GM10266 (cell line): ENCODE results near the gene RBKS.

Source experiments
- DNase-seq: peaks from one replicate; pipeline ENCODE4 v3.0.0; 2012; ENCODE audit errors: extremely low spot score
- TF ChIP-seq, protein P1 (sequence below): IDR thresholded peaks from 2 replicates; pipeline ENCODE4 v1.5.1; 2012; ENCODE audit warnings: mild to moderate bottlenecking, low read depth; ENCODE audit not compliant: control insufficient read depth, insufficient read depth; ENCODE audit errors: missing control alignments

Gene RBKS

GRCh38 chr2:27802547-27802946, 87.6 kb downstream of the RBKS start:
- no peak for DNase-seq
- TF ChIP-seq, protein P1, sequence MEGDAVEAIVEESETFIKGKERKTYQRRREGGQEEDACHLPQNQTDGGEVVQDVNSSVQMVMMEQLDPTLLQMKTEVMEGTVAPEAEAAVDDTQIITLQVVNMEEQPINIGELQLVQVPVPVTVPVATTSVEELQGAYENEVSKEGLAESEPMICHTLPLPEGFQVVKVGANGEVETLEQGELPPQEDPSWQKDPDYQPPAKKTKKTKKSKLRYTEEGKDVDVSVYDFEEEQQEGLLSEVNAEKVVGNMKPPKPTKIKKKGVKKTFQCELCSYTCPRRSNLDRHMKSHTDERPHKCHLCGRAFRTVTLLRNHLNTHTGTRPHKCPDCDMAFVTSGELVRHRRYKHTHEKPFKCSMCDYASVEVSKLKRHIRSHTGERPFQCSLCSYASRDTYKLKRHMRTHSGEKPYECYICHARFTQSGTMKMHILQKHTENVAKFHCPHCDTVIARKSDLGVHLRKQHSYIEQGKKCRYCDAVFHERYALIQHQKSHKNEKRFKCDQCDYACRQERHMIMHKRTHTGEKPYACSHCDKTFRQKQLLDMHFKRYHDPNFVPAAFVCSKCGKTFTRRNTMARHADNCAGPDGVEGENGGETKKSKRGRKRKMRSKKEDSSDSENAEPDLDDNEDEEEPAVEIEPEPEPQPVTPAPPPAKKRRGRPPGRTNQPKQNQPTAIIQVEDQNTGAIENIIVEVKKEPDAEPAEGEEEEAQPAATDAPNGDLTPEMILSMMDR, result no peak

DNA sequence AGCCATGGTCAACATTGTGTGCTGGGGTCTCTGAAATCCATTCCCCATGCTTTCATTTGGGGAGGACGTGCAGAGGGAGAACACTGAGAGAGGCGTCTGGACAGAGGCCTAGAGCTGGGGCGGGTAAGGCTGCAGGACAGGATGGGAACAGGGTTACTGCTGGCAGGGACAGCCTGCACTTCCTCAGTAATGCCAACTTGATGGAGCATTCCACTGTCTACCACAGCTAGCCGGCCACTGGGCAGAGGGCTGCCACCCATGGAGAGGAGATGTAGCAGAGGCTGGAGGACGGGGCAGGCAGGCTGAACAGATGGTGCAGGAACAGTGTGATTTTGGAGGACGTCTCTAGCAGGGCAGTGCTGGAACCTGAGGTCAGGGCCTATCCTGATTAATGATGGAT, 89.3 kb downstream of the RBKS start:
- no peak for DNase-seq
- TF ChIP-seq, protein P1, result no peak

- DNase-seq, result no peak
- TF ChIP-seq, protein P1, result no peak
These were observed 90.6 kb downstream of the RBKS start for GRCh38 chr2:27799646-27800010.

- DNase-seq, result no peak
- TF ChIP-seq, protein P1, result no peak
These were observed 91.1 kb downstream of the RBKS start for GRCh38 chr2:27798948-27799645.

DNA sequence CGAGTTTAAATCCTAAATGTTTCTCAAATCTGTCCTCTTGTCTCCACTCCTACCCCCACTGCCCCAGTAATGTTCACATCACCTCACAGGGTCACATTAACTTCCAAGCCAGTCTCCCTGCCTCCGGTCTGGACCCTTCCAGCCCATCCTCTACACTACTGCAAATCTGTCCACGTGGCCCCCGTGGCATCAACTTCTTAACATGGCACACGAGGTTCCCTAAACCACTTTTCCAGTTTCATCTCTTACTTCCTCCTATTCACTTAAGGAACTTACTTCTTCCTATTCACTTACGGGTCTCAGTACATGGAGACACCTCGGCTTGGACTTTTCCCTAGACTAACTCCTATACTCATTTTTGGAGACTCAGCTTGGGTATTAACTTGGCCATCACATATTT, 91.7 kb downstream of the RBKS start:
- DNase-seq, result no peak
- TF ChIP-seq, protein P1, result no peak

GRCh38 chr2:27797841-27798240, 92.3 kb downstream of the RBKS start:
- no peak for DNase-seq
- TF ChIP-seq, protein P1, result no peak

- TF ChIP-seq, protein P1, result no peak
- no peak for DNase-seq
These were observed 93.1 kb downstream of the RBKS start for GRCh38 chr2:27796791-27797765.
